Subcutaneous adipose tissue (tissue), 4 donors: ENCODE measurements around the gene VTI1A. TPM values are rescaled to one million over a fixed set of nuclear protein-coding genes. Genes with fewer than 3 reads are reported as not detected.

Experiments used
- CTCF ChIP-seq: fragments of 450-650 bp; IDR thresholded peaks from one replicate; pipeline ENCODE4 v1.5.1; 2016; ENCODE audit warnings: low read depth, mild to moderate bottlenecking, control low read depth, antibody characterized with exemption, moderate library complexity
- total RNA-seq, 4 donors: library from RNA; depleted of rRNA; stranded (reverse); fragments of >200 nt; gene quantifications; one replicate each; pipeline ENCODE4 v1.1.0, GENCODE V29; 2016

The VTI1A gene
- total RNA-seq, 4 donors from 2014 or later = 48.4 to 70.3 (median 61.9) TPM

DNA sequence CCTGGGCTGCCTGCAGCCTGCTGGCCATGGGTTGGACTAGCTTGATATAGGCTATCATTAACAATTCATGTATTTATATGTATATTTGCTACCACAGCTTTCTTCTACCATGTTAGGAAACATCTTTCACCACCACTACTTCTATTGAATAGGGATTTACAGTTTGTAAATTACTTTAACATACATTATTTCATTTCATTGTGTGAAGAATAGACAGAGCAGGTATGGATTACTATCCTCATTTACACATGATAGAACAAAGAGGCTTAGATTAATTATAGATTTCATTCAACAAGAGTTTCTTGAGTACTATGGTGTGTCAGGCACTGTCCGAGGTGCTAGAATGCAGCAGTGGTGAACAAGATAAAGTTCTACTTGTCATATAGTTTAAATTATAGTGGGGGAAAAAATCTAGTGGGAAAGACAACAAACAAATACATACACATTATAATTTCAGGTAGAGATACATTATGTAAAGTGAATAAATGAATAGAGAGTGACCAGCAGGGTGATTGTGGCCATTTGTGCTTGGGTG, 20.6 kb downstream of the VTI1A start:
- TF ChIP-seq CTCF = no peak

DNA sequence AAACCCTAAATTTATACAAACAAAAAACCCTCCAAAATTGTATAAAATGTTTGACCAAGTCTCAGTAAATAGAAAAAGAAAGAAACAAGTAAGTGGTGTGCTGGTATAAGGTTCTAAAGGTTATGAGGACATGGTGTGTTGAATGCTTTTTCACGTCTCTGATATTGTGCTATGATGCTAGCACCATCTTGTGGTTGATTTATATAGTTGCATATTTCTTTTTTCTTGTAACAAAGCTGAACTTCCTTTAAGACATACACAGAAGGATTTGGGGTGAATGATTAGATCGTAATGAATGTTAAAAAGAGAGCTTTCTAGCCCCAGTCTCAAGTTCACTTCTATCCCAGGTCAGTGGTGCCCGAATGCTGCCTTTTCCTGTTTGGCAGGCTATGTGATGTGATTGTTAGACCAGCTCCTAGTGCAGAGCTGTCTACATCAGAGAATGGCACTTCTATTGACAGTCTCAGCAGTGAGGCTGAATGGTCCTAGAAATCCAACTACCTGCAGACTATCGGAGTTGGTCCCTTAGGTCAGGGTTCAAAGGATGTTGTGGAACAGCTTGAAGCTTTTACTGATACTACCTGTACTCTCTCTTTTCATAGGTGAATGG, 25.0 kb downstream of the VTI1A start:
- TF ChIP-seq CTCF = no peak

GRCh38 chr10:112475575-112476218, 28.7 kb downstream of the VTI1A start:
- no peak for TF ChIP-seq CTCF

DNA sequence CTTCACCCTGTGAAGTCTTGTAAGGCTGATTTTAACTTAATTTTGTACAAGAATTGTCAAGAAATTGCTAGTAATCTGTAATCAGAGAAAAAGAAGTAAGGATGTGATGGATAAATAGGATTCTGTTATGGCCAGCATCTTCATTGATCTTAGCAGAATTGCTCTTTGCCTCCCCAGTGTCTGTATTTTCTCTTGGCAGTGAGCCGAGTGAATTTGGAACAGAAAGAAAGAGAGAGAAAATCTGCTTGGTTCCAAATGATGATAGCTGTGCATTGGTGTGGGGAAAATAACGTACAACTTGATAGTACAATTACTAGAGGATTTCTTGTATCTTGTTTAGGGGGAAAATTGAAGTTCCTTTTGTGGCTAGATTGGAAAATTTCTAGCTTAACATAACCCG, 34.6 kb downstream of the VTI1A start:
- no peak for TF ChIP-seq CTCF

- no peak for TF ChIP-seq CTCF
Observed at GRCh38 chr10:112484399-112484798, 37.4 kb downstream of the VTI1A start.

DNA sequence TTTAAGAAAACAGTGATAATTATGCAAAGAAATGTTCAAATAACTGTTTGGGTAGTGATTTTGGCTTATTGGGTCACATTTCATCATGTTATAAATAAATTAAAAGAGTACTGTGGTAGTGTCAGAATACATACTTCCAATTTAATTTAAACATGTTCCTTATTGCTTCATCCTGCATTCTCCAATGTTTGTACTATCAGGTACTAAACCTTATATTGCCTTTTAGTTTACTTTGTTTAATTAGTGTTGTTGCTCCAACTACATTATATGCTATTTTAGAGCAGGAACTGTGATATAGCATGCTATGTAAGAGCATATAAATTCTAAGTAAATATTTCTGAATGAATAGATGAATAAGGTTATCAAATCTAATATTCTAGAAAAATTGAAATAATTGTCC, 40.9 kb downstream of the VTI1A start:
- TF ChIP-seq CTCF = no peak

- TF ChIP-seq CTCF = no peak
Observed at GRCh38 chr10:112490545-112490944, 43.5 kb downstream of the VTI1A start.
